Activated T-cell treated with anti-CD3 and anti-CD28 coated beads, Interleukin-2, amount 50 U/mL, for 72 hours (primary cell): Measurements from ENCODE around the gene TEX13A. TPM values are rescaled to one million over a fixed set of nuclear protein-coding genes. Genes with fewer than 3 reads are reported as not detected.
"Not testable (repeated sequence)": the region's sequence is repeated elsewhere in the genome, so short reads cannot be mapped to it uniquely, and the experiment has no call there.

Experiments used
- ATAC-seq, 2 donors: fragments of 150-1000 bp; cut with Tn5 transposase; replicated peaks in 1 of 2; 2 replicates each; pipeline ENCODE4 v1.10.0; 2021; ENCODE audit warnings: moderate library complexity in 2 of 2, mild to moderate bottlenecking in 1 of 2
- DNase-seq, 2 donors: peaks; one replicate each; pipeline ENCODE4 v3.0.0; 2021 to 2022; ENCODE audit warnings: mixed read lengths in 1 of 2
- H3K27ac Mint-ChIP-seq: one replicate; pipeline ENCODE4 v1.8.0; 2022; ENCODE audit warnings: mild to moderate bottlenecking, moderate library complexity, mixed read lengths
- H3K27me3 Mint-ChIP-seq: one replicate; pipeline ENCODE4 v1.8.0; 2022; ENCODE audit warnings: low read depth, mixed read lengths
- H3K36me3 Mint-ChIP-seq, 2 donors: one replicate each; pipeline ENCODE4 v1.8.0; 2022; ENCODE audit warnings: mixed read lengths in 2 of 2, mild to moderate bottlenecking in 1 of 2; ENCODE audit not compliant: insufficient read depth in 2 of 2
- H3K4me1 Mint-ChIP-seq: one replicate; pipeline ENCODE4 v1.8.0; 2022; ENCODE audit warnings: low read depth, mixed read lengths
- H3K4me3 Mint-ChIP-seq, 2 donors: one replicate each; pipeline ENCODE4 v1.8.0; 2022; ENCODE audit warnings: mild to moderate bottlenecking in 2 of 2, mixed read lengths in 2 of 2, moderate library complexity in 2 of 2
- H3K9me3 Mint-ChIP-seq, 2 donors: one replicate each; pipeline ENCODE4 v1.8.0; 2022; ENCODE audit warnings: mixed read lengths in 2 of 2
- total RNA-seq, 2 donors: library from RNA; stranded (reverse); gene quantifications; one replicate each; pipeline ENCODE4 v1.2.3, GENCODE V29; 2022

The TEX13A gene, protein sequence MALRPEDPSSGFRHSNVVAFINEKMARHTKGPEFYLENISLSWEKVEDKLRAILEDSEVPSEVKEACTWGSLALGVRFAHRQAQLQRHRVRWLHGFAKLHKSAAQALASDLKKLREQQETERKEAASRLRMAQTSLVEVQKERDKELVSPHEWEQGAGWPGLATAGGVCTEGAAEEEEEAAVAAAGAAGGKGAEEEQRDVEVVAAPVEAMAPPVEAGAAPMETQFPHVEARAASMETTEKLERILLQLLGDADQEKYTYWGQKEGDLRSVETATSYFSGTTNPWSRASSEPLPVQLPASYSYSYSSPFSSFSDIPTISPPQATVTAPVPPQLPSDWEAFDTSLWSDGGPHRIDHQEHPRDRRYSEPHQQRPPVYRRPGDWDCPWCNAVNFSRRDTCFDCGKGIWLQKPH
- total RNA-seq, result not detected

- no peak for DNase-seq
- Mint-ChIP-seq H3K27me3 (peaks cover 12% of the 10 kb centered on the region), H3K27ac (no peak within 1 kb of the TSS), H3K4me3 (no peak within 1 kb of the TSS), H3K36me3 (no peaks in the 10 kb centered on the region), H3K4me1 (no peaks in the 10 kb centered on the region), H3K9me3 (peaks cover 0 to 2% of the 10 kb centered on the region in 2 donors)
- ATAC-seq, result no peak
Measured at GRCh38 chrX:105220636-105221035, at the start of gene TEX13A. TEX13A (minus strand) TSS chrX:105220694; CDS start chrX:105220397, 297 bp downstream.

- Mint-ChIP-seq H3K9me3 (peaks cover under 1 to 2% of the 10 kb centered on the region in 2 donors), H3K27ac (no peak overlapping the region), H3K4me1 (no peaks in the 10 kb centered on the region), H3K4me3 (no peak overlapping the region), H3K27me3 (peaks cover 15% of the 10 kb centered on the region), H3K36me3 (no peaks in the 10 kb centered on the region)
- DNase-seq (no peak), ATAC-seq (no peak)
Measured at GRCh38 chrX:105269386-105269785, 48.9 kb upstream of the TEX13A start.

- H3K4me1 Mint-ChIP-seq, result no peaks in the 10 kb centered on the region
- H3K36me3 Mint-ChIP-seq, result no peaks in the 10 kb centered on the region
- H3K9me3 Mint-ChIP-seq, result no peaks in the 10 kb centered on the region
Measured at GRCh38 chrX:105267167-105267566, 46.7 kb upstream of the TEX13A start.

DNA sequence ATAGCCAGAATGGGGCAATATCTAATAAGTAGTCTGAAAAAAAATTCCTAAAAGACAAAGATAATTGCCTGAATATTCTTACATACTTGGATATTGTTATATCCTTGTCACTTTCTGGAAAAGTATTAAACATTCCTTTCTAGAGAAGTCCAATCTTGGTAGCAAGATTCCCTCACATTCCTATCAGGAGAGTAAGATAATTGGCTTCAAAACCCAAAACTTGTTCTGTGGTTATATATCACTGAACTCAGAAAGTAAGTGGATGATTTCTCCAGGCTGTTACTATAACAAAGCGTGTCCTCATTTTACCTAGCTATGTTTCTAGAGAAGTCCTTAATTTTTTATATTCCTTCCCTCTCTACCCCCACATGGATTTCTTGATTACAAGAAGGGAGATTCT, 46.0 kb upstream of the TEX13A start:
- no peak for ATAC-seq
- H3K9me3 Mint-ChIP-seq, result no peaks in the 10 kb centered on the region
- peaks cover 19% of the 10 kb centered on the region for H3K27me3 Mint-ChIP-seq
- H3K4me3 Mint-ChIP-seq, result no peak overlapping the region
- H3K27ac Mint-ChIP-seq, result no peak overlapping the region
- H3K4me1 Mint-ChIP-seq, result no peaks in the 10 kb centered on the region
- no peak for DNase-seq
- H3K36me3 Mint-ChIP-seq, result no peaks in the 10 kb centered on the region

More at GRCh38 chrX:105267167-105267566, 46.7 kb upstream of the TEX13A start:
- H3K27ac Mint-ChIP-seq, result no peak overlapping the region
- no peak overlapping the region for H3K4me3 Mint-ChIP-seq
- no peak for DNase-seq
- peaks cover 21% of the 10 kb centered on the region for H3K27me3 Mint-ChIP-seq
- no peak for ATAC-seq

GRCh38 chrX:105265093-105265492, 44.6 kb upstream of the TEX13A start:
- peaks cover 14% of the 10 kb centered on the region for H3K27me3 Mint-ChIP-seq
- H3K36me3 Mint-ChIP-seq, result no peaks in the 10 kb centered on the region
- no peak overlapping the region for H3K27ac Mint-ChIP-seq
- ATAC-seq, result no peak
- no peak overlapping the region for H3K4me3 Mint-ChIP-seq
- H3K4me1 Mint-ChIP-seq, result no peaks in the 10 kb centered on the region
- H3K9me3 Mint-ChIP-seq, result no peaks in the 10 kb centered on the region
- DNase-seq, result no peak

GRCh38 chrX:105263801-105264200, 43.3 kb upstream of the TEX13A start:
- Mint-ChIP-seq H3K36me3 (no peaks in the 10 kb centered on the region), H3K4me1 (no peaks in the 10 kb centered on the region), H3K27me3 (peaks cover 22% of the 10 kb centered on the region), H3K27ac (no peak overlapping the region), H3K9me3 (peaks cover 0 to under 1% of the 10 kb centered on the region in 2 donors), H3K4me3 (no peak overlapping the region)
- ATAC-seq (no peak), DNase-seq (no peak)

GRCh38 chrX:105263171-105263570, 42.7 kb upstream of the TEX13A start:
- no peak overlapping the region for H3K27ac Mint-ChIP-seq

GRCh38 chrX:105260291-105261043, 40.0 kb upstream of the TEX13A start:
- DNase-seq (no peak), ATAC-seq (no peak)
- H3K9me3 Mint-ChIP-seq, result peaks cover 0 to 8% of the 10 kb centered on the region in 2 donors
- no peaks in the 10 kb centered on the region for H3K36me3 Mint-ChIP-seq
- H3K4me1 Mint-ChIP-seq, result no peaks in the 10 kb centered on the region
- peaks cover 35% of the 10 kb centered on the region for H3K27me3 Mint-ChIP-seq
- H3K27ac Mint-ChIP-seq, result no peak overlapping the region
- no peak overlapping the region for H3K4me3 Mint-ChIP-seq

More at GRCh38 chrX:105263171-105263570, 42.7 kb upstream of the TEX13A start:
- no peak for DNase-seq
- H3K36me3 Mint-ChIP-seq, result no peaks in the 10 kb centered on the region
- no peak for ATAC-seq
- no peak overlapping the region for H3K4me3 Mint-ChIP-seq
- peaks cover 0 to 3% of the 10 kb centered on the region in 2 donors for H3K9me3 Mint-ChIP-seq
- peaks cover 28% of the 10 kb centered on the region for H3K27me3 Mint-ChIP-seq
- H3K4me1 Mint-ChIP-seq, result no peaks in the 10 kb centered on the region

- Mint-ChIP-seq H3K9me3 (no peaks in the 10 kb centered on the region), H3K27me3 (peaks cover 4% of the 10 kb centered on the region), H3K36me3 (no peaks in the 10 kb centered on the region), H3K4me1 (no peaks in the 10 kb centered on the region), H3K27ac (no peak overlapping the region), H3K4me3 (no peak overlapping the region)
- no peak for ATAC-seq
- DNase-seq, result no peak
Measured at GRCh38 chrX:105241056-105241455, 20.6 kb upstream of the TEX13A start.

DNA sequence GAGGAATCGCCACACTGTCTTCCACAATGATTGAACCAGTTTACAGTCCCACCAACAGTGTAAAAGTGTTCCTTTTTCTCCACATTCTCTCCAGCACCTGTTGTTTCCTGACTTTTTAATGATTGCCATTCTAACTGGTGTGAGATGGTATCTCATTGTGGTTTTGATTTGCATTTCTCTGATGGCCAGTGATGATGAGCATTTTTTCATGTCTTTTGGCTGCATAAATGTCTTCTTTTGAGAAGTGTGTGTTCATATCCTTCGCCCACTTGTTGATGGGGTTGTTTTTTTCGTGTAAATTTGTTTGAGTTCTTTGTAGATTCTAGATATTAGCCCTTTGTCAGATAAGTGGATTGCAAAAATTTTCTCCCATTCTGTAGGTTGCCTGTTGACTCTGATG, 16.9 kb upstream of the TEX13A start:
- H3K27me3 Mint-ChIP-seq, ATAC-seq, H3K4me1 Mint-ChIP-seq, H3K9me3 Mint-ChIP-seq, H3K4me3 Mint-ChIP-seq, H3K36me3 Mint-ChIP-seq, H3K27ac Mint-ChIP-seq, DNase-seq: not testable (repeated sequence)

- no peak for DNase-seq
- no peaks in the 10 kb centered on the region for H3K9me3 Mint-ChIP-seq
- ATAC-seq, result no peak
- H3K4me1 Mint-ChIP-seq, result no peaks in the 10 kb centered on the region
- no peaks in the 10 kb centered on the region for H3K36me3 Mint-ChIP-seq
- H3K27me3 Mint-ChIP-seq, result peaks cover 22% of the 10 kb centered on the region
- no peak overlapping the region for H3K27ac Mint-ChIP-seq
- no peak overlapping the region for H3K4me3 Mint-ChIP-seq
Measured at GRCh38 chrX:105229146-105229545, 8.7 kb upstream of the TEX13A start.

GRCh38 chrX:105228602-105229001, 8.1 kb upstream of the TEX13A start:
- H3K9me3 Mint-ChIP-seq, result no peaks in the 10 kb centered on the region
- H3K36me3 Mint-ChIP-seq, result no peaks in the 10 kb centered on the region
- DNase-seq (no peak), ATAC-seq (no peak)
- H3K27ac Mint-ChIP-seq, result no peak overlapping the region
- H3K4me1 Mint-ChIP-seq, result no peaks in the 10 kb centered on the region
- H3K4me3 Mint-ChIP-seq, result no peak overlapping the region
- peaks cover 17% of the 10 kb centered on the region for H3K27me3 Mint-ChIP-seq

DNA sequence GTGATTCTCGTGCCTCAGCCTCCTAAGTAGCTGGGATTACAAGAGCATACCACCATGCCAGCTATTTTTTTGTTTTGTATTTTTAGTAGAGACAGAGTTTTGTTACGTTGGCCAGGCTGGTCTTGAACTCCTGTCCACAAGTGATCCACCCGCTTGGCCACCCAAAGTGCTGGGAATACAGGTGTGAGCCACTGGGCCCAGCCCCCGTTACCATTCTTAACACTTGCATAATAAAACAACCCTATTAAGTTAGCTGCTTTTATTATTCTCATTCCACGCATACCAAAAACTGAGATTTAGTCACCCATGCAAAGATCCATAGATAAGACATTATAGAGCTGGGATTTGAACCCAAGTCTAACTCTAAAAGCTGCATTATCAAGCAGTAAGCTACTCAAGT, 6.0 kb upstream of the TEX13A start:
- Mint-ChIP-seq H3K27ac (no peak overlapping the region), H3K4me1 (no peaks in the 10 kb centered on the region), H3K4me3 (no peak overlapping the region), H3K27me3 (peaks cover 27% of the 10 kb centered on the region), H3K9me3 (no peaks in the 10 kb centered on the region), H3K36me3 (no peaks in the 10 kb centered on the region)
- ATAC-seq (no peak), DNase-seq (no peak)
